ENCODE results near the gene RALGAPA1. TPM values are rescaled to one million over a fixed set of nuclear protein-coding genes. Genes with fewer than 3 reads are reported as not detected.

The RALGAPA1 gene
- polyA plus RNA-seq, 1 donor from 2014 or later, result 73.3 TPM

- no peaks in the 10 kb centered on the region for H3F3A ChIP-seq (ENCODE audit: insufficient read depth, low read length, poor library complexity, severe bottlenecking)
- no peaks in the 10 kb centered on the region for H4K20me1 ChIP-seq (ENCODE audit: insufficient read depth)
- no peak for TF ChIP-seq MXI1 (conservative IDR thresholded peaks at IDR 0.05; ENCODE audit: poor library complexity, severe bottlenecking)
- no peak for TF ChIP-seq EP300 (conservative IDR thresholded peaks at IDR 0.05; ENCODE audit: poor library complexity, severe bottlenecking)
- no peak for TF ChIP-seq REST (IDR thresholded peaks at IDR 0.05; ENCODE audit: borderline replicate concordance)
- no peak for TF ChIP-seq CTCF (IDR thresholded peaks at IDR 0.05; ENCODE audit: poor library complexity, severe bottlenecking)
Observed at GRCh38 chr14:35678403-35679028, 130.6 kb downstream of the RALGAPA1 start.

GRCh38 chr14:35669782-35670181 is 139.3 kb downstream of the RALGAPA1 start:
- H3K36me3 ChIP-seq (ENCODE audit: insufficient read depth, low read length), result no peaks in the 10 kb centered on the region
- no peak overlapping the region for H3K27ac ChIP-seq (ENCODE audit: low read length)
- H3K79me2 ChIP-seq (replicated peaks; ENCODE audit: insufficient read depth, low read length), result no peaks in the 10 kb centered on the region
- H3K9ac ChIP-seq (ENCODE audit: low read length), result no peak overlapping the region
- H3F3A ChIP-seq (ENCODE audit: insufficient read depth, low read length, poor library complexity, severe bottlenecking), result no peaks in the 10 kb centered on the region
- no peak overlapping the region for H2AFZ ChIP-seq (ENCODE audit: low read depth, low read length)
- H3K27me3 ChIP-seq (ENCODE audit: insufficient read depth, low read depth, low read length), result no peaks in the 10 kb centered on the region
- H3K4me2 ChIP-seq (ENCODE audit: low read length), result no peak overlapping the region
- TF ChIP-seq POLR2AphosphoS5 (IDR thresholded peaks at IDR 0.05) (no peak), EP300 (conservative IDR thresholded peaks at IDR 0.05; ENCODE audit: poor library complexity, severe bottlenecking) (no peak), TAF1 (IDR thresholded peaks at IDR 0.05; ENCODE audit: low read depth) (no peak), REST (IDR thresholded peaks at IDR 0.05; ENCODE audit: borderline replicate concordance) (no peak), EZH2 (IDR thresholded peaks at IDR 0.05; ENCODE audit: borderline replicate concordance, insufficient read depth, low read length, poor library complexity, severe bottlenecking) (no peak), SMC3 (conservative IDR thresholded peaks at IDR 0.05; ENCODE audit: poor library complexity) (no peak)
- H3K9me3 ChIP-seq (ENCODE audit: low read length), result no peaks in the 10 kb centered on the region
- H3K4me3 ChIP-seq (ENCODE audit: low read length), result no peak overlapping the region
- no peaks in the 10 kb centered on the region for H3K9me2 ChIP-seq (ENCODE audit: insufficient read depth, low read length)
- H4K20me1 ChIP-seq (ENCODE audit: insufficient read depth), result no peaks in the 10 kb centered on the region

More at GRCh38 chr14:35678403-35679028, 130.6 kb downstream of the RALGAPA1 start:
- no peak overlapping the region for H2AFZ ChIP-seq (ENCODE audit: low read depth, low read length)
- H3K9ac ChIP-seq (ENCODE audit: low read length), result no peak overlapping the region
- no peak overlapping the region for H3K4me2 ChIP-seq (ENCODE audit: low read length)
- no peak overlapping the region for H3K27ac ChIP-seq (ENCODE audit: low read length)
- H3K9me3 ChIP-seq (ENCODE audit: low read length), result no peaks in the 10 kb centered on the region
- no peaks in the 10 kb centered on the region for H3K79me2 ChIP-seq (replicated peaks; ENCODE audit: insufficient read depth, low read length)
- no peaks in the 10 kb centered on the region for H3K9me2 ChIP-seq (ENCODE audit: insufficient read depth, low read length)
- no peaks in the 10 kb centered on the region for H3K27me3 ChIP-seq (ENCODE audit: insufficient read depth, low read depth, low read length)
- H3K4me3 ChIP-seq (ENCODE audit: low read length), result no peak overlapping the region
- H3K36me3 ChIP-seq (ENCODE audit: insufficient read depth, low read length), result peaks cover 9% of the 10 kb centered on the region

All from neural cell (in vitro differentiated cells).